GM21737 (cell line): ENCODE measurements around the gene COIL.
"Not testable (repeated sequence)": the region's sequence is repeated elsewhere in the genome, so short reads cannot be mapped to it uniquely, and the experiment has no call there.

Source experiments
- ATAC-seq: cut with Tn5 transposase; IDR thresholded peaks from one replicate; pipeline ENCODE4 v1.9.1; 2021; ENCODE audit warnings: mild to moderate bottlenecking, moderate library complexity; ENCODE audit not compliant: unreplicated experiment

COIL gene

GRCh38 chr17:56960596-56961538 lies at the start of gene COIL:
TSS of gene COIL (minus strand) at chr17:56961050. CDS start at chr17:56961019, 31 bp downstream.
- ATAC-seq: peak; percentile 95

- ATAC-seq: no peak
Observed at GRCh38 chr17:57010487-57010886, 49.6 kb upstream of the COIL start.

GRCh38 chr17:57009737-57010445 lies 49.0 kb upstream of the COIL start:
- no peak for ATAC-seq

- no peak for ATAC-seq
Observed at GRCh38 chr17:57008958-57009357, 48.1 kb upstream of the COIL start.

- ATAC-seq: no peak
Observed at GRCh38 chr17:57006040-57006439, 45.2 kb upstream of the COIL start.

GRCh38 chr17:57004944-57005579 lies 44.2 kb upstream of the COIL start:
- peak; percentile 82 for ATAC-seq

GRCh38 chr17:57002904-57003303 lies 42.1 kb upstream of the COIL start:
- no peak for ATAC-seq

- no peak for ATAC-seq
Observed at GRCh38 chr17:57001541-57001940, 40.7 kb upstream of the COIL start.

GRCh38 chr17:56997313-56997712 lies 36.5 kb upstream of the COIL start:
- no peak for ATAC-seq

GRCh38 chr17:56995766-56996165 lies 34.9 kb upstream of the COIL start:
- no peak for ATAC-seq

- ATAC-seq: no peak
Observed at GRCh38 chr17:56994009-56994792, 33.4 kb upstream of the COIL start.

- no peak for ATAC-seq
Observed at GRCh38 chr17:56992364-56992763, 31.5 kb upstream of the COIL start.

GRCh38 chr17:56988901-56989572 lies 28.2 kb upstream of the COIL start:
- ATAC-seq: no peak

- no peak for ATAC-seq
Observed at GRCh38 chr17:56987283-56987834, 26.5 kb upstream of the COIL start.

- no peak for ATAC-seq
Observed at GRCh38 chr17:56985371-56986162, 24.7 kb upstream of the COIL start.

GRCh38 chr17:56983366-56983765 lies 22.5 kb upstream of the COIL start:
- ATAC-seq: no peak

- ATAC-seq: no peak
Observed at GRCh38 chr17:56982312-56982711, 21.5 kb upstream of the COIL start.

GRCh38 chr17:56980526-56980925 lies 19.7 kb upstream of the COIL start:
- not testable (repeated sequence) for ATAC-seq

GRCh38 chr17:56979091-56979480 lies 18.2 kb upstream of the COIL start:
- no peak for ATAC-seq
